MCF 10A (cell line): ENCODE data around the gene PCDHGB2. TPM values are rescaled to one million over a fixed set of nuclear protein-coding genes. Genes with fewer than 3 reads are reported as not detected.

Experiments used
- BruUV-seq: library from RNA; stranded (reverse); fragments of 400-500 nt; replicated peaks from 2 replicates; lab custom pipeline; 2021; lab: Mats Ljungman, UMichigan
- CTCF ChIA-PET: fragments of 300-600 bp; sonication (Branson Sonifier 250); formaldehyde crosslinking; extraction: SDS; loops from one replicate; lab custom pipeline; 2021; ENCODE audit warnings: antibody characterized with exemption, inconsistent platforms; lab: Yijun Ruan, JAX
- POLR2A ChIA-PET: fragments of 300-600, 350-650 bp; sonication (Branson Sonifier 250); formaldehyde crosslinking; extraction: SDS; loops from one replicate; lab custom pipeline; 2020; ENCODE audit warnings: antibody characterized with exemption, inconsistent platforms; lab: Yijun Ruan, JAX
- DNase-seq: peaks from one replicate; pipeline ENCODE4 v3.0.0-alpha.2; 2018; ENCODE audit not compliant: unreplicated experiment
- H3K27ac Mint-ChIP-seq: one replicate; pipeline ENCODE4 v1.8.0; 2022; ENCODE audit warnings: mild to moderate bottlenecking, low read depth, mixed read lengths; ENCODE audit not compliant: unreplicated experiment
- H3K27me3 Mint-ChIP-seq: one replicate; pipeline ENCODE4 v1.8.0; 2022; ENCODE audit warnings: mixed read lengths; ENCODE audit not compliant: insufficient read depth, unreplicated experiment
- H3K36me3 Mint-ChIP-seq: one replicate; pipeline ENCODE4 v1.8.0; 2022; ENCODE audit warnings: mild to moderate bottlenecking, moderate library complexity, mixed read lengths; ENCODE audit not compliant: insufficient read depth, unreplicated experiment
- H3K4me1 Mint-ChIP-seq: one replicate; pipeline ENCODE4 v1.8.0; 2022; ENCODE audit warnings: mixed read lengths; ENCODE audit not compliant: insufficient read depth, unreplicated experiment
- H3K4me3 Mint-ChIP-seq: one replicate; pipeline ENCODE4 v1.8.0; 2022; ENCODE audit warnings: mild to moderate bottlenecking, moderate library complexity, mixed read lengths; ENCODE audit not compliant: unreplicated experiment
- H3K9me3 Mint-ChIP-seq: one replicate; pipeline ENCODE4 v1.8.0; 2022; ENCODE audit warnings: mixed read lengths; ENCODE audit not compliant: unreplicated experiment
- CTCF ChIP-seq: fragments of 200-600 bp; IDR thresholded peaks from one replicate; pipeline ENCODE4 v1.8.0; 2022; ENCODE audit warnings: antibody characterized with exemption, mild to moderate bottlenecking; ENCODE audit not compliant: unreplicated experiment
- intact Hi-C: fragments of 100-400 bp; cut with micrococcal nuclease; formaldehyde crosslinking; loops from 2 replicates; pipeline ENCODE4 v1.14.1; 2022
- total RNA-seq: library from RNA; stranded (reverse); gene quantifications from 2 replicates; pipeline ENCODE4 v1.2.3, GENCODE V29; 2022

Gene PCDHGB2
- total RNA-seq, 1 experiment from 2014 or later, result 0.61 TPM

- ChIA-PET POLR2A (no interaction called here), CTCF (no interaction called here)
- Mint-ChIP-seq H3K4me3 (no peak overlapping the region), H3K27ac (no peak overlapping the region), H3K27me3 (no peaks in the 10 kb centered on the region), H3K9me3 (peaks cover 46% of the 10 kb centered on the region), H3K4me1 (no peaks in the 10 kb centered on the region), H3K36me3 (no peaks in the 10 kb centered on the region)
- DNase-seq, result no peak
- BruUV-seq, result no TSS peak
- intact Hi-C loops, result no loop called here
- no peak for TF ChIP-seq CTCF
Measured at GRCh38 chr5:141356950-141357349, 2.8 kb upstream of the PCDHGB2 start.

DNA sequence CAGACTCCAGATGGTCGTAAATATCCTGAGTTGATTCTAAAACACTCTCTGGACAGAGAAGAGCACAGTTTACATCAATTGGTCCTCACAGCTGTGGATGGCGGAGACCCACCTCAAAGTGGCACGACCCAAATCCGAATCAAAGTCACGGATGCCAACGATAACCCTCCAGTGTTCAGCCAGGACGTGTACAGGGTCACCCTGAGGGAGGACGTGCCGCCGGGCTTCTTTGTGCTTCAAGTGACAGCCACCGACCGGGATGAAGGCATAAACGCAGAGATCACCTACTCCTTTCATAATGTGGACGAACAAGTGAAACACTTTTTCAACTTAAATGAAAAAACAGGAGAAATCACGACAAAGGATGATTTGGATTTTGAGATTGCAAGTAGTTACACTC is 891 bp downstream of the PCDHGB2 start:
- H3K4me1 Mint-ChIP-seq, result no peaks in the 10 kb centered on the region
- peaks cover 5% of the 10 kb centered on the region for H3K36me3 Mint-ChIP-seq
- CTCF ChIA-PET, result interaction anchor here (0.6 to 1.1 kb wide), 4 partner anchors 20 to 433 kb away, joined by 3 to 5 read pairs (median 4); no protein-coding TSS in a partner anchor
- no TSS peak for BruUV-seq
- DNase-seq, result no peak
- POLR2A ChIA-PET, result no interaction called here
- TF ChIP-seq CTCF, result no peak
- no peak overlapping the region for H3K4me3 Mint-ChIP-seq
- intact Hi-C loops, result no loop called here
- H3K27me3 Mint-ChIP-seq, result no peaks in the 10 kb centered on the region
- no peak overlapping the region for H3K27ac Mint-ChIP-seq
- H3K9me3 Mint-ChIP-seq, result peaks cover 53% of the 10 kb centered on the region

DNA sequence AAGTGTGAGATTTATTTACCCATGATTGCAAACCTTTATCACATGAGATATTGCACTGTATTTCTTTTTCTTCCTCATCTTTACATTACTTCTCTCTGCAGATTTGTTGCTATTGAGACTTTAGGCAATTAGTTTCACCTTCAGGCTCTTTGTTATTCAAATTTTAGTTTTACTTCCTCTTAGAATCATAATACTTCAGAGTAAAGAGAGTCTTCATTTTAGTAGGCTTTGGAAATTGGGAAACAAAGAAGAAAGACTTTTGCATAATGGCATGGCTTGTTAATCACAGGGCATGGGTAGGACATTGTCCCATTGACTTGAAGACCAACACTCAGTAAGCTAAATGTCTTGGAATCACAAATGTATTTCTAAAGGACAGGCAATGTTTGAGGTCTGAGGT is 2.9 kb downstream of the PCDHGB2 start:
- Mint-ChIP-seq H3K36me3 (peaks cover 5% of the 10 kb centered on the region), H3K27ac (no peak overlapping the region), H3K9me3 (peaks cover 41% of the 10 kb centered on the region), H3K4me1 (no peaks in the 10 kb centered on the region), H3K4me3 (no peak overlapping the region), H3K27me3 (no peaks in the 10 kb centered on the region)
- no TSS peak for BruUV-seq
- intact Hi-C loops, result no loop called here
- no peak for DNase-seq
- TF ChIP-seq CTCF, result no peak
- POLR2A ChIA-PET, result no interaction called here
- CTCF ChIA-PET, result interaction anchor here (0.6 to 1.2 kb wide), 3 partner anchors 147 to 546 kb away, joined by 3 to 4 read pairs (median 3); no protein-coding TSS in a partner anchor

- DNase-seq, result no peak
- TF ChIP-seq CTCF, result no peak
- intact Hi-C loops, result no loop called here
- no TSS peak for BruUV-seq
- Mint-ChIP-seq H3K27ac (no peak within 1 kb of the TSS), H3K4me1 (no peaks in the 10 kb centered on the region), H3K27me3 (no peaks in the 10 kb centered on the region), H3K9me3 (peaks cover 35% of the 10 kb centered on the region), H3K4me3 (no peak within 1 kb of the TSS), H3K36me3 (peaks cover 5% of the 10 kb centered on the region)
- CTCF ChIA-PET, result interaction anchor here (0.6 to 1.3 kb wide), 7 partner anchors 22 to 203 kb away, joined by 3 to 4 read pairs (median 3); no protein-coding TSS in a partner anchor
- POLR2A ChIA-PET, result interaction anchor here (0.7 kb wide), 1 partner anchor 22 kb away, joined by 3 read pairs; no protein-coding TSS in a partner anchor
Measured at GRCh38 chr5:141363952-141364660, 4.3 kb downstream of the PCDHGB2 start, which contains the start of gene PCDHGA5. Gene PCDHGA5, plus strand, starts transcription at chr5:141364162. Its CDS starts 169 bp downstream, at chr5:141364331.
